ENCODE results near the gene SHROOM3.

The SHROOM3 gene

GRCh38 chr4:76535603-76536372, 100.8 kb downstream of the SHROOM3 start:
- H2AK5ac ChIP-seq (ENCODE audit: low read length, severe bottlenecking), result peak overlapping the region; percentile 37
- H3K4me3 ChIP-seq (ENCODE audit: insufficient read depth in 1 of 2, low read depth in 1 of 2, low read length in 2 of 2), result no peak overlapping the region
- peak; percentile 42 for DNase-seq
- H3K27me3 ChIP-seq (ENCODE audit: control insufficient read depth in 1 of 2, insufficient read depth in 1 of 2, low read length in 2 of 2), result no peaks in the 10 kb centered on the region
- no peak overlapping the region for H3K23ac ChIP-seq (ENCODE audit: low read length in 2 of 2)
- no peak overlapping the region for H3K4ac ChIP-seq (ENCODE audit: low read depth in 1 of 2, low read length in 2 of 2)
- no peaks in the 10 kb centered on the region for H3K9me3 ChIP-seq (ENCODE audit: control insufficient read depth, low read length)
- H2BK12ac ChIP-seq (ENCODE audit: low read length in 2 of 2), result no peak overlapping the region
- H3K14ac ChIP-seq (ENCODE audit: low read length in 2 of 2), result no peak overlapping the region
- H3K36me3 ChIP-seq (ENCODE audit: control insufficient read depth in 1 of 2, insufficient read depth in 2 of 2, low read depth in 1 of 2, low read length in 2 of 2), result no peaks in the 10 kb centered on the region
- H2BK15ac ChIP-seq (ENCODE audit: low read depth, poor library complexity, severe bottlenecking), result no peak overlapping the region
- H3K79me1 ChIP-seq (replicated peaks; ENCODE audit: low read length, poor library complexity, severe bottlenecking), result no peaks in the 10 kb centered on the region
- no peak overlapping the region for H2BK120ac ChIP-seq (ENCODE audit: low read depth, low read length)
- H4K8ac ChIP-seq (ENCODE audit: low read length), result no peak overlapping the region
- peak overlapping the region; percentile 91 for H3K27ac ChIP-seq (ENCODE audit: low read length, poor library complexity, severe bottlenecking)
- WGBS, result 35% methylated on average over 5 of the region's 5 CpGs
- no peak overlapping the region for H3K9ac ChIP-seq (ENCODE audit: low read length)
- peaks cover 7% of the 10 kb centered on the region for H3K4me1 ChIP-seq (ENCODE audit: control insufficient read depth, insufficient read depth, low read depth, low read length)
- H3K4me2 ChIP-seq (ENCODE audit: low read length, poor library complexity, severe bottlenecking), result peak overlapping the region; percentile 51
- H2AFZ ChIP-seq (ENCODE audit: low read depth, low read length), result no peak overlapping the region
- H3K18ac ChIP-seq (ENCODE audit: low read depth in 1 of 2, low read length in 2 of 2), result no peak overlapping the region
- H2BK5ac ChIP-seq (ENCODE audit: low read depth, low read length, poor library complexity, severe bottlenecking), result no peak overlapping the region
- no peak overlapping the region for H4K91ac ChIP-seq (ENCODE audit: low read length)

GRCh38 chr4:76536373-76536689, 101.3 kb downstream of the SHROOM3 start:
- Histone ChIP-seq H3K18ac (ENCODE audit: low read depth in 1 of 2, low read length in 2 of 2) (no peak overlapping the region), H2AK5ac (ENCODE audit: low read length, severe bottlenecking) (no peak overlapping the region), H3K27ac (ENCODE audit: low read length, poor library complexity, severe bottlenecking) (peak overlapping the region; percentile 54), H3K79me1 (replicated peaks; ENCODE audit: low read length, poor library complexity, severe bottlenecking) (no peaks in the 10 kb centered on the region), H2BK5ac (ENCODE audit: low read depth, low read length, poor library complexity, severe bottlenecking) (no peak overlapping the region), H4K91ac (ENCODE audit: low read length) (no peak overlapping the region), H3K27me3 (ENCODE audit: control insufficient read depth in 1 of 2, insufficient read depth in 1 of 2, low read length in 2 of 2) (no peaks in the 10 kb centered on the region), H2BK15ac (ENCODE audit: low read depth, poor library complexity, severe bottlenecking) (no peak overlapping the region), H3K23ac (ENCODE audit: low read length in 2 of 2) (no peak overlapping the region), H3K4me3 (ENCODE audit: insufficient read depth in 1 of 2, low read depth in 1 of 2, low read length in 2 of 2) (no peak overlapping the region), H3K9ac (ENCODE audit: low read length) (no peak overlapping the region), H2BK120ac (ENCODE audit: low read depth, low read length) (no peak overlapping the region), H3K4ac (ENCODE audit: low read depth in 1 of 2, low read length in 2 of 2) (no peak overlapping the region), H3K4me1 (ENCODE audit: control insufficient read depth, insufficient read depth, low read depth, low read length) (peaks cover 9% of the 10 kb centered on the region), H4K8ac (ENCODE audit: low read length) (no peak overlapping the region), H3K9me3 (ENCODE audit: control insufficient read depth, low read length) (no peaks in the 10 kb centered on the region), H2BK12ac (ENCODE audit: low read length in 2 of 2) (no peak overlapping the region), H3K14ac (ENCODE audit: low read length in 2 of 2) (no peak overlapping the region), H3K36me3 (ENCODE audit: control insufficient read depth in 1 of 2, insufficient read depth in 2 of 2, low read depth in 1 of 2, low read length in 2 of 2) (no peaks in the 10 kb centered on the region), H2AFZ (ENCODE audit: low read depth, low read length) (no peak overlapping the region), H3K4me2 (ENCODE audit: low read length, poor library complexity, severe bottlenecking) (no peak overlapping the region)
- WGBS, result 100% methylated on average over 2 of the region's 2 CpGs
- no peak for DNase-seq

- Histone ChIP-seq H3K23ac (ENCODE audit: low read length in 2 of 2) (no peak overlapping the region), H3K36me3 (ENCODE audit: control insufficient read depth in 1 of 2, insufficient read depth in 2 of 2, low read depth in 1 of 2, low read length in 2 of 2) (no peaks in the 10 kb centered on the region), H3K9me3 (ENCODE audit: control insufficient read depth, low read length) (no peaks in the 10 kb centered on the region), H2BK15ac (ENCODE audit: low read depth, poor library complexity, severe bottlenecking) (no peak overlapping the region), H4K91ac (ENCODE audit: low read length) (no peak overlapping the region), H2AK5ac (ENCODE audit: low read length, severe bottlenecking) (peak overlapping the region; percentile 66), H3K27me3 (ENCODE audit: control insufficient read depth in 1 of 2, insufficient read depth in 1 of 2, low read length in 2 of 2) (no peaks in the 10 kb centered on the region), H2BK12ac (ENCODE audit: low read length in 2 of 2) (peak overlapping the region in 1 of 2 experiments; percentile 83), H3K4me2 (ENCODE audit: low read length, poor library complexity, severe bottlenecking) (no peak overlapping the region), H3K9ac (ENCODE audit: low read length) (no peak overlapping the region), H3K4ac (ENCODE audit: low read depth in 1 of 2, low read length in 2 of 2) (no peak overlapping the region), H3K79me1 (replicated peaks; ENCODE audit: low read length, poor library complexity, severe bottlenecking) (no peaks in the 10 kb centered on the region), H3K4me1 (ENCODE audit: control insufficient read depth, insufficient read depth, low read depth, low read length) (peaks cover 10% of the 10 kb centered on the region), H2BK5ac (ENCODE audit: low read depth, low read length, poor library complexity, severe bottlenecking) (no peak overlapping the region), H3K18ac (ENCODE audit: low read depth in 1 of 2, low read length in 2 of 2) (peak overlapping the region in 1 of 2 experiments; percentile 34), H4K8ac (ENCODE audit: low read length) (no peak overlapping the region), H2BK120ac (ENCODE audit: low read depth, low read length) (no peak overlapping the region), H3K14ac (ENCODE audit: low read length in 2 of 2) (no peak overlapping the region), H3K27ac (ENCODE audit: low read length, poor library complexity, severe bottlenecking) (no peak overlapping the region), H3K4me3 (ENCODE audit: insufficient read depth in 1 of 2, low read depth in 1 of 2, low read length in 2 of 2) (no peak overlapping the region), H2AFZ (ENCODE audit: low read depth, low read length) (no peak overlapping the region)
- DNase-seq, result no peak
Measured at GRCh38 chr4:76538296-76538695, 103.3 kb downstream of the SHROOM3 start.

GRCh38 chr4:76539979-76540378, 105.0 kb downstream of the SHROOM3 start:
- Histone ChIP-seq H3K4me3 (ENCODE audit: insufficient read depth in 1 of 2, low read depth in 1 of 2, low read length in 2 of 2) (no peak overlapping the region), H3K27me3 (ENCODE audit: control insufficient read depth in 1 of 2, insufficient read depth in 1 of 2, low read length in 2 of 2) (no peaks in the 10 kb centered on the region), H2AFZ (ENCODE audit: low read depth, low read length) (no peak overlapping the region), H3K27ac (ENCODE audit: low read length, poor library complexity, severe bottlenecking) (peak overlapping the region; percentile 86), H3K4ac (ENCODE audit: low read depth in 1 of 2, low read length in 2 of 2) (no peak overlapping the region), H2BK120ac (ENCODE audit: low read depth, low read length) (peak overlapping the region; percentile 69), H4K91ac (ENCODE audit: low read length) (no peak overlapping the region), H2BK12ac (ENCODE audit: low read length in 2 of 2) (no peak overlapping the region), H3K4me1 (ENCODE audit: control insufficient read depth, insufficient read depth, low read depth, low read length) (peaks cover 13% of the 10 kb centered on the region), H4K8ac (ENCODE audit: low read length) (peak overlapping the region; percentile 50), H3K79me1 (replicated peaks; ENCODE audit: low read length, poor library complexity, severe bottlenecking) (no peaks in the 10 kb centered on the region), H3K18ac (ENCODE audit: low read depth in 1 of 2, low read length in 2 of 2) (no peak overlapping the region), H2AK5ac (ENCODE audit: low read length, severe bottlenecking) (peak overlapping the region; percentile 81), H2BK5ac (ENCODE audit: low read depth, low read length, poor library complexity, severe bottlenecking) (no peak overlapping the region), H2BK15ac (ENCODE audit: low read depth, poor library complexity, severe bottlenecking) (peak overlapping the region; percentile 17), H3K9me3 (ENCODE audit: control insufficient read depth, low read length) (no peaks in the 10 kb centered on the region), H3K4me2 (ENCODE audit: low read length, poor library complexity, severe bottlenecking) (no peak overlapping the region), H3K23ac (ENCODE audit: low read length in 2 of 2) (no peak overlapping the region), H3K14ac (ENCODE audit: low read length in 2 of 2) (no peak overlapping the region), H3K9ac (ENCODE audit: low read length) (no peak overlapping the region), H3K36me3 (ENCODE audit: control insufficient read depth in 1 of 2, insufficient read depth in 2 of 2, low read depth in 1 of 2, low read length in 2 of 2) (no peaks in the 10 kb centered on the region)
- WGBS, result 83% methylated on average over 5 of the region's 6 CpGs
- peak; percentile 37 for DNase-seq
